PFSK-1 (cell line): ENCODE data around the gene INSR. TPM values are rescaled to one million over a fixed set of nuclear protein-coding genes. Genes with fewer than 3 reads are reported as not detected.

ENCODE experiments used
- FOXP2 ChIP-seq: optimal IDR thresholded peaks from 2 replicates; pipeline ENCODE3; 2011; ENCODE audit warnings: borderline replicate concordance, control low read depth, inconsistent platforms; ENCODE audit not compliant: insufficient read depth; ENCODE audit errors: extremely low read length, extremely low read depth
- POLR2AphosphoS5 ChIP-seq: IDR thresholded peaks from 2 replicates; pipeline ENCODE4 v1.6.1; 2012; ENCODE audit warnings: low read depth, mild to moderate bottlenecking, control low read depth, low read length, moderate library complexity
- SIN3A ChIP-seq: IDR thresholded peaks from 2 replicates; pipeline ENCODE4 v1.6.1; 2012; ENCODE audit warnings: mild to moderate bottlenecking, low read length, moderate library complexity, borderline replicate concordance; ENCODE audit not compliant: insufficient read depth
- TAF1 ChIP-seq: IDR thresholded peaks from 2 replicates; pipeline ENCODE4 v1.6.1; 2012; ENCODE audit warnings: low read length, control low read depth, borderline replicate concordance; ENCODE audit not compliant: insufficient read depth
- polyA plus RNA-seq: library from polyadenylated mRNA; unstranded; fragments of >200 nt; gene quantifications from one replicate; pipeline ENCODE4 v1.2.1, GENCODE V29; 2012; ENCODE audit warnings: low read depth, missing spikeins; ENCODE audit not compliant: insufficient read length
- TF ChIP-seq, protein P1 (sequence below), 2 experiments: IDR thresholded peaks; 2 replicates each; pipeline versions ENCODE4 v1.6.1 to v1.8.0; 2011 to 2012; ENCODE audit warnings: low read depth in 2 of 2, low read length in 2 of 2, control low read depth in 1 of 2, inconsistent platforms in 1 of 2, mild to moderate bottlenecking in 1 of 2, moderate library complexity in 1 of 2; ENCODE audit not compliant: insufficient read depth in 1 of 2

The INSR gene
- polyA plus RNA-seq = 8.9 TPM

- peak; percentile 99 for TF ChIP-seq FOXP2
- TF ChIP-seq TAF1 = peak; percentile 37; the same call in 1 of the 2 replicates
- peak; percentile 56; the same call in 1 of the 2 replicates for TF ChIP-seq POLR2AphosphoS5
- TF ChIP-seq, protein P1, sequence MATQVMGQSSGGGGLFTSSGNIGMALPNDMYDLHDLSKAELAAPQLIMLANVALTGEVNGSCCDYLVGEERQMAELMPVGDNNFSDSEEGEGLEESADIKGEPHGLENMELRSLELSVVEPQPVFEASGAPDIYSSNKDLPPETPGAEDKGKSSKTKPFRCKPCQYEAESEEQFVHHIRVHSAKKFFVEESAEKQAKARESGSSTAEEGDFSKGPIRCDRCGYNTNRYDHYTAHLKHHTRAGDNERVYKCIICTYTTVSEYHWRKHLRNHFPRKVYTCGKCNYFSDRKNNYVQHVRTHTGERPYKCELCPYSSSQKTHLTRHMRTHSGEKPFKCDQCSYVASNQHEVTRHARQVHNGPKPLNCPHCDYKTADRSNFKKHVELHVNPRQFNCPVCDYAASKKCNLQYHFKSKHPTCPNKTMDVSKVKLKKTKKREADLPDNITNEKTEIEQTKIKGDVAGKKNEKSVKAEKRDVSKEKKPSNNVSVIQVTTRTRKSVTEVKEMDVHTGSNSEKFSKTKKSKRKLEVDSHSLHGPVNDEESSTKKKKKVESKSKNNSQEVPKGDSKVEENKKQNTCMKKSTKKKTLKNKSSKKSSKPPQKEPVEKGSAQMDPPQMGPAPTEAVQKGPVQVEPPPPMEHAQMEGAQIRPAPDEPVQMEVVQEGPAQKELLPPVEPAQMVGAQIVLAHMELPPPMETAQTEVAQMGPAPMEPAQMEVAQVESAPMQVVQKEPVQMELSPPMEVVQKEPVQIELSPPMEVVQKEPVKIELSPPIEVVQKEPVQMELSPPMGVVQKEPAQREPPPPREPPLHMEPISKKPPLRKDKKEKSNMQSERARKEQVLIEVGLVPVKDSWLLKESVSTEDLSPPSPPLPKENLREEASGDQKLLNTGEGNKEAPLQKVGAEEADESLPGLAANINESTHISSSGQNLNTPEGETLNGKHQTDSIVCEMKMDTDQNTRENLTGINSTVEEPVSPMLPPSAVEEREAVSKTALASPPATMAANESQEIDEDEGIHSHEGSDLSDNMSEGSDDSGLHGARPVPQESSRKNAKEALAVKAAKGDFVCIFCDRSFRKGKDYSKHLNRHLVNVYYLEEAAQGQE (IDR thresholded peaks at IDR 0.05; ENCODE audit: insufficient read depth in 1 of 2, low read depth in 2 of 2, low read length in 2 of 2) = no peak
- TF ChIP-seq SIN3A = peak; percentile 83; the same call in 1 of the 2 replicates
Observed at GRCh38 chr19:7293762-7294557, at the start of gene INSR. INSR (minus strand) TSS chr19:7294414; CDS start chr19:7293891, 523 bp downstream.

GRCh38 chr19:7342143-7342542 is 47.9 kb upstream of the INSR start:
- TF ChIP-seq SIN3A = no peak
- no peak for TF ChIP-seq TAF1
- TF ChIP-seq FOXP2 = no peak
- no peak for TF ChIP-seq POLR2AphosphoS5
- TF ChIP-seq, protein P1 (IDR thresholded peaks at IDR 0.05; ENCODE audit: insufficient read depth in 1 of 2, low read depth in 2 of 2, low read length in 2 of 2) = no peak

DNA sequence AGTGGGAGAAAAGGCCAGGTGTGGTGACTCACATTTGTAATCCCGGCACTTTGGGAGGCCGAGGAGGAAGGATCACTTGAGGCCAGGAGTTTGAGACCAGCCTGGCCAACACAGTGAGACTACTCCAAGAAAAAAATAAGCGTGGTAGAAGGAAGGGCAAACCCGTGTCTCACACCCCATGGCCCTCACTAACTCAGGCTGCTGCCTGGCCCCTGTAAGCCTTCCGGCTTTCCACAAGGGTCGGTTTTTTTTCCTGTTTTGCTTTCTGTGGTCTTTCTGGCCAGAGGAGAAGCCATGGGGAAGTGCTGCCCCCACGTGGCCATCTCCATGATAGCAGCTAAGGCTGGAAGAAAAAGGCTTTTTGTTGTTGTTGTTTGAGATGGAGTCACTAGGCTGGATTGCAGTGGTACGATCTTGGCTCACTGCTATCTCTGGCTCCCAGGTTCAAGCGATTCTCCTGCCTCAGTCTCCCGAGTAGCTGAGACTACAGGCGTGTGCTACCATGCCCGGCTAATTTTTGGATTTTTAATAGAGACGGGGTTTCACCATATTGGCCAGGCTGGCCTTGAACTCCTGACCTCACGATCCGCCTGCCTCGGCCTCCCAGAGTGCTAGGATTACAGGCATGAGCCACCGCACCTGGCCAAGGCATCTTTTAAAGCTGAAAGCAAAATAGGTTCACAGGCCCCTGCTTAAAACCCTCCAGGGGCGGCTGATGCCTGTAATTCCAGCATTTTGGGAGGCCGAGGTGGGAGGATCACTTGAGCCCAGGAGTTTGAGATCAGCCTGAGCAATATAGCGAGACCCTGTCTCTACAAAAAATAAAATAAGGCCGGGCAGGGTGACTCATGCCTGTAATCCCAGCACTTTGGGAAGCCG is 47.0 kb upstream of the INSR start:
- TF ChIP-seq POLR2AphosphoS5 = no peak
- TF ChIP-seq FOXP2 = no peak
- TF ChIP-seq, protein P1 (IDR thresholded peaks at IDR 0.05; ENCODE audit: insufficient read depth in 1 of 2, low read depth in 2 of 2, low read length in 2 of 2) = no peak
- no peak for TF ChIP-seq TAF1
- no peak for TF ChIP-seq SIN3A

GRCh38 chr19:7337380-7338194 is 43.4 kb upstream of the INSR start:
- no peak for TF ChIP-seq SIN3A
- no peak for TF ChIP-seq TAF1
- TF ChIP-seq, protein P1 (IDR thresholded peaks at IDR 0.05; ENCODE audit: insufficient read depth in 1 of 2, low read depth in 2 of 2, low read length in 2 of 2) = no peak
- no peak for TF ChIP-seq FOXP2
